Forelimb muscle (tissue), 1 donor: ENCODE data around the gene HRG. TPM values are rescaled to one million over a fixed set of nuclear protein-coding genes. Genes with fewer than 3 reads are reported as not detected.

Experiments
- DNase-seq: peaks from one replicate; pipeline ENCODE4 v3.0.0-alpha.2; 2013; ENCODE audit warnings: low read depth
- polyA plus RNA-seq: library from polyadenylated mRNA; unstranded; fragments of 120-200 nt; gene quantifications from one replicate; pipeline ENCODE4 v1.2.1, GENCODE V29; 2013; ENCODE audit not compliant: insufficient read length

Gene HRG
- polyA plus RNA-seq, 1 donor: not detected

GRCh38 chr3:186637686-186638085 is 28.1 kb upstream of the HRG start:
- no peak for DNase-seq

DNA sequence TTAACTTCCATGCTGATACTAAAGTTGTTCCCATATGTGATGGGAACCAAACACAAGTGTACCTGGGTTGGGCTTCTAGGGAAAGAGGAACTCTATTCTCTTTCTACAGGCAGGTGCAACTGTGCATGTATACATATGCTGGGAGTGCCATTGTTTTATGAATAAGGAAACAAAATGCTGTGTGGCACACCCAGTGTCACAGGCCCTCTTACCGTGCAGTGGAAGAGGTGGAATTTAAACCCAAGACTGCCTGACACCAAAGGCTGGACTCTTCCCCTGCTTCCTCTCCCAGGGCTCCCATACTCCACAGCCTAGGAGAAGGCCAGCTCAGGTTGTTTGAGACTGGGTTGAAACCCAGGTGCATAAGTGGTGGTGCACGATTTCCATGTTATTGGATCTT is 27.6 kb upstream of the HRG start:
- no peak for DNase-seq

DNA sequence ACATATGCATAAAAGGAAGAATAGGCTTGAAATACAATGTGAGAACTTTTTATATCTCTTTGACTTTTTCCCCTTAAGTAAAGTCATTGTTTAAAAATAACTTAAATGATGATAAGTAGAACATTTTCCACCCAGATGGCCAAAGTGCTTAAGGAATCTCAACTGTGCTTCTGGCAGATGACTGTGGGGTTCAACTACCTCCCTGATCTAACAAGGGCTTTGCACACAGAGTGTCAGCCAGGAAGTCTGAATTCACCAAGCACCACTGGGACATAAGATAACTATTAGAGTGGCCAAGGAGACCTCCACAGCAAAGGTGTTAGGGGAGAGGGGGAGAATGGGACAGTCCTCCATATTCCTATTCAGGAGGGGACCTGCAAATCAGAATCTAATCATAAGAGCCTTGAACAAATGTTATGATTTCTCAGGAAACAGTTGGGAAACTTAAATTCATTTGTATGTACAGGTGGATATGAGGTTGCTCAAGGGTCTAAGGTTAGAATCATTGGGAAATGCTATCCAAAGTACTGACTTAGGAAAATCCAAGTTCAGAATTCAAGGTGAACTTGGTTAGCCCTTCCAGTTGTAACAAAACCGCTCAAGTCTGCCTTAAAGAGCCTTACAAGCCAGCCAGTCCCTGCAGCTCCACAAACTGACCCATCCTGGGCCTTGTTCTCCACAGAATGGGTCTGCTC is 25.9 kb upstream of the HRG start, which contains the start of gene FETUB:
TSS of gene FETUB (plus strand) at position 622 of the 695 bp plus-strand sequence. CDS start at position 684, 62 bp downstream.
- DNase-seq: no peak

DNA sequence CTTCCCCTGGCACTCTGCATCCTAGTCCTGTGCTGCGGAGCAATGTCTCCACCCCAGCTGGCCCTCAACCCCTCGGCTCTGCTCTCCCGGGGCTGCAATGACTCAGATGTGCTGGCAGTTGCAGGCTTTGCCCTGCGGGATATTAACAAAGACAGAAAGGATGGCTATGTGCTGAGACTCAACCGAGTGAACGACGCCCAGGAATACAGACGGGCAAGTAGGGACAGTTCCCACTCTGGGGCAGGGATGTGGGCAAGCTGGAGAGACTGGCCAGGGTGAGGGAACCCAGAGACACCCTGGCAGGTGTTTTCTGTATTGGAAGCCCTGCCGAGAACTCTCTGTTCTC is 25.4 kb upstream of the HRG start:
- no peak for DNase-seq

- DNase-seq: no peak
Measured at GRCh38 chr3:186640929-186641328, 24.9 kb upstream of the HRG start.

- DNase-seq: no peak
Measured at GRCh38 chr3:186642014-186642413, 23.8 kb upstream of the HRG start.

DNA sequence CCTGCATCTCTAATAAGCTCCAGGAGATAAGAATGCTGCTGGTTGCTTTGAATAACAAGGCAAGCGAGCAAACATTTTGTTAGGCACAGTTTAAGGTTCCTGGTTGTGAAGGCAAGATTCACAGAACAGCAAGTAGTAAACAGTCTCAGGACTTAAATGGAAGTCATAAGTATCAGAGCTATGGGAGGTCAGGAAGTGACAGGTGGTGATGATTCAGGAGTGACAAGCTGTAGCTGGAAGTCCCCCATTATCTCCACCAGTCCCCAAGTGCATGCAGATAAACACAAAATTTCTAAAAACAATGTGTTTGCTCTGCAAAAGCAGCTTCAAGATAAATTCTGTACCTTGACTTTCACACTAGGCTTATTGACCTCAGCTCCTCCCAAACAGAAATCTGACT is 22.3 kb upstream of the HRG start:
- no peak for DNase-seq

- DNase-seq: no peak
Measured at GRCh38 chr3:186644683-186645082, 21.1 kb upstream of the HRG start.

- no peak for DNase-seq
Measured at GRCh38 chr3:186646106-186646505, 19.7 kb upstream of the HRG start.

DNA sequence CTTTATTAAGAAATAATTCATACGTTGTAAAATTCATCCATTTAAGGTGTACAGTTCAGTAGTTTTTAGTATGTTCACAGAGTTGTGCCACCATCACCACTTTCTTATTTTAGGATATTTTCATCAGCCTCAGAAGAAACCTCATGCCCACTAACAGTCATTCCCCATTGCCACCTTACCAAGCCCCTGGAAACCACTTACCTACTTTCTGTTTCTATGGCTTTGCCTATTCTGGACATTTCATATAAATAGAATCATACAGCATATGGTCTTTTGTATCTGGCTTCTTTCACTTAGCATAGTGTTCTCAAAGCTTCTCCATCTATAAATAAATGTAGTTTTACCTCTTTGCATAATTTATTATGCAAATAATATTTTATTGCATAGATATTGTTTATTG is 19.0 kb upstream of the HRG start:
- no peak for DNase-seq

- no peak for DNase-seq
Measured at GRCh38 chr3:186648851-186649250, 17.0 kb upstream of the HRG start.

DNA sequence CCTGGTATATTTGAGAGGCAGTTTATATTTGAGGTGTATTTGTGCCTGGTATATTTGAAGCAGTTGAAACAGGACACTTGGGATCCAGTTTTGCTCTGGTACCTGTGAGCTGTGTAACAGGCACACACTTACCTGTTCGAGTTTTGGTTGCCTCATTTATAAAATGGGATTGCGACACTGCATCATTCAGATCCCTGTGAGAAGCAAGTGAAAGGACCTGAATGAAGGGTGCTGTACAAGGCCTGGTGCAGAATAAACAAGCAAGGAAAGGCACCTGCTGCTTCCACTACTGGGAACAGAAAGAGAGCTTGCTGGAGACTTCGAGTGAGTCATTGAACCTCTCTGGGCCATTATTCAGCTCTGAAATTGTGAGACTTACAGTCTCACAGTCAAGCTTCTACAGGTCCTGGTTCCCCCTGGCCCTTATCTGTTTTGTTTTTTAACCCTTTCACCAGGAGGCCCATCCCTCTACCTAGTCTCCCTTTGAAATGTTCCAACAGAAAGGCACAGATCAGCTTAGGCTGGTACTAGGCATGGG is 14.1 kb upstream of the HRG start:
- no peak for DNase-seq

DNA sequence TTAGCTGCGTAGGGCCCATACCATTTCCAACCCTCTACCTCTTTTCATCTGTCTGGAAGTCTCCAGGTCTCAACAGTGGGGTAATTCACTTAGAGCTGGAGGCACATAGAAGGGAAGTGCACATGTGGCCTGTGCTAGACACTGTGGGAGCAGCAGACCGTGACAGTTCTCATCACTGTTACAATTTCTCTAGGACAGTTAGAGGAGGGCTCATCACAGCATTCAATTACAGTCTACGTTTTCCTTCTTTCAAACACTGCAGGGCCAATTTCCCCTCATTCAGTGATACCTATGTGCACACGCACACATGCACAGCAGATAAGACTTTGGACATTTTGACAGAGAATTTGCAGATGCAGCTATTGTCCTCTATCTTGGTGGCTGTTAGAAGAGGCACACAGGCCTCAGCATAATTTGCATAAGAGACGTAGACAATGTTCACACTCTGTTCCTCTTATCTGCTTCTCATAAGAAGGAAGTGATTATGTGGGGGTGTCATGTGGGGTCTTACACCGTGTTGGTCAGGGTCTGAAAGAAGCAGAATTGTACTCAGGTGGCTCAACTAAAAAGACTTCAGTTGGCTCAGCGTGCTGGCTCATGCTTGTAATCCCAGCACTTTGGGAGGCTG is 12.6 kb upstream of the HRG start:
- DNase-seq: no peak

DNA sequence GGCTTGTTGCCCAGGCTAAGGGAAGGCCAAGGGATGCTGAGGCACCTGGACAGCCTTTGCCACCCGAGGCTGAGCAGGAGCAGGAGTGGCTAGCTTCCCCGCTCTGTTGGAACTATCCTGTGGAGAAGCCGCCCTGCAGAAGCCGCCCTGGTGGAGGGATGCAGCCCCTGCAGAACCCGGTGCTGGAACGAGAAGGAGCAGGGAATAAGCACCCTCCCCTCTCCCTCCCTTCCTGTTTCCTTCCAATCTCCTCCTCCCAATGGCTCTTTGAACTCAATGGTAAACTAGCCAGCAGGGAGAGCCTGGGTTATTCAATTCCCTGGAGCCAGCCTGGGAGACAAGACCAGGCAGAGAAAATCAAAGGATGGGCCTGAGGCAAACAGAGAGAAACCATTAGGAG is 11.8 kb upstream of the HRG start:
- DNase-seq: no peak

GRCh38 chr3:186663361-186664118 is 2.3 kb upstream of the HRG start:
- DNase-seq: no peak

DNA sequence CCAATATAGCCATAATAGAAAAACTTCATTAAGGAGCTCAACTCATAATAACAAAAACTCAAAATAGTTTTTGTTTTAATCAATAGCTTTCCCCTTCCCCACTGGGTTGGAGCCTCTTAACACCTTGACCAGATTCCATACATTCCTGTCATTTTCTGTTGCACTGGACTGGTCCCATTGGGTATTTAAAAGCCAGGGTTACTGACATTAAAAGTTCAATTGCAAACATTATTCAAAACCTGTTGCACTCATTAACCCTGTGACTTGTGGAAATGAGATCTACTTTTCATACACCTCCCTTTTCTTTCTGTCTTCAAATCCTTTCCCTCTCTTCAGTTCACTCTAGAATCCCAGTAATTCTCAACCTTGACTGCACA is 1.7 kb upstream of the HRG start:
- no peak for DNase-seq

- no peak for DNase-seq
Measured at GRCh38 chr3:186664506-186664905, 1.3 kb upstream of the HRG start.

DNA sequence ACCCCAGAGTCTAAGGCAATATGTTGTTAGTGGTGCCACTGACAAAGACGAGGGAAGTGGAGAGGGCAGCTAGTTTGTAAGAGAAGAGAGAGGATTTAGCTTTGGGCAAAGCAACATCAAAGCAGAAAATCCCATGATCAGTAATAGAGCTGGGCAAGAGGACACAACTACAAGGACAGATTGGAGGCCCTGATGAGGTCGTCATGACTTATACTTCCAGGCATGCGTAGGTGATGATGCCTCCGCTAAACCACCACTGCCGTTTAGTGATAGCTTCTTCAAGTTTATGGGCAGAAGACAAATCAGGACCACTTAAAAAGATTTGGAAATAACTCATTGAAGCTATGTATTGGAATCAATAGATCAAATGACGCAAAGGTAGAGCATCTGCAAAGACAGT is 2.6 kb downstream of the HRG start:
- DNase-seq: no peak

- no peak for DNase-seq
Measured at GRCh38 chr3:186669378-186670084, 3.7 kb downstream of the HRG start.

DNA sequence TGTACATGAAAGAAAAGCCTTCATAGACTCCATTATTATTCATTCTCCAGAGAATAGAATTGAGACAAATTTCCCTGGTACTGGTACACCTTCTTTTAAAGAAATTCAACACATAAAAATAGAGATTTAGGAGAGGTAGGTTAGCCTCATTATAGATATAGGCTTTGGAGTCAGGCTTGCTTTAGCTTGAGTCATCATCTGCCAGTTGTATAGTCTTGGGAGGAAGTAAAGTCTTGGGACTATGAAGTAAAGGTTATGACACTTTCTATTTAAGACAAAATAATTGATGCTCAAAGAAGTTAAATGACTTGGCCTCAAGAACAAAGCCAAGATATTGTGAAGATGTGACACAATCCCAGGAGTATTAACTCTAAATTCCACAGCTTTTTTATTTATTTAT is 4.3 kb downstream of the HRG start:
- DNase-seq: no peak

DNA sequence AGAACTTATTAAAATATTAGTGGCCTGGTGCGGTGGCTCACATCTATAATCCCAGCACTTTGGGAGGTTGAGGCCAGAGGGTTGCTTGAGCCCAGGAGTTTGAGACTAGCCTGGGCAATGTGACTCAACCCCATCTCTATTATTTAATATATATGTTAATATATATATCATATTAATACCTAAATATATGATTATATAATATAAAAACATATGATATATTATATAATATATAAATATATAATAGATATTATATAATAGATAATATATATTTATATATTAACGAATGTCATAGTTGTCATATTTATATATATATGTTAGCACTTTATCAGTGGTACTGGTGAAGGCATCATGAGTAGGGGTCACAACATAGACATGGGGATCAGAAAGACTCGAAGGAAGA is 5.2 kb downstream of the HRG start:
- DNase-seq: no peak

GRCh38 chr3:186678604-186679003 is 12.8 kb downstream of the HRG start:
- DNase-seq: no peak
